NT2/D1 (cell line): ENCODE results near the gene LRRC3C.

Experiments
- DNase-seq: peaks from one replicate; pipeline ENCODE4 v3.0.0-alpha.2; 2011; ENCODE audit warnings: low read depth, low spot score
- H3K27me3 ChIP-seq: 2 replicates; pipeline ENCODE4 v1.6.0; 2011; ENCODE audit warnings: mild to moderate bottlenecking; ENCODE audit not compliant: insufficient read length, insufficient read depth
- H3K36me3 ChIP-seq: 2 replicates; pipeline ENCODE4 v1.6.1; 2011; ENCODE audit warnings: mild to moderate bottlenecking, low read length, mixed read lengths; ENCODE audit not compliant: insufficient read depth, insufficient read length
- H3K4me1 ChIP-seq: 2 replicates; pipeline ENCODE4 v1.5.1; 2011; ENCODE audit not compliant: insufficient read depth, insufficient read length
- H3K4me3 ChIP-seq: 2 replicates; pipeline ENCODE4 v1.5.1; 2011; ENCODE audit warnings: low read depth; ENCODE audit not compliant: insufficient read length
- H3K9ac ChIP-seq: 2 replicates; pipeline ENCODE4 v1.6.0; 2011; ENCODE audit warnings: low read depth; ENCODE audit not compliant: insufficient read length
- H3K9me3 ChIP-seq: 2 replicates; pipeline ENCODE4 v1.5.1; 2011; ENCODE audit warnings: mild to moderate bottlenecking, low read length; ENCODE audit not compliant: insufficient read depth
- SUZ12 ChIP-seq: IDR thresholded peaks from 2 replicates; pipeline ENCODE4 v1.6.1; 2011; ENCODE audit not compliant: insufficient read length, insufficient read depth; ENCODE audit errors: extremely low read depth
- YY1 ChIP-seq: IDR thresholded peaks from 2 replicates; pipeline ENCODE4 v1.6.1; 2011; ENCODE audit not compliant: insufficient read length, insufficient read depth
- ZNF274 ChIP-seq: IDR thresholded peaks from 2 replicates; pipeline ENCODE4 v1.6.1; 2011; ENCODE audit warnings: mild to moderate bottlenecking, low read depth, low read length

Gene LRRC3C

DNA sequence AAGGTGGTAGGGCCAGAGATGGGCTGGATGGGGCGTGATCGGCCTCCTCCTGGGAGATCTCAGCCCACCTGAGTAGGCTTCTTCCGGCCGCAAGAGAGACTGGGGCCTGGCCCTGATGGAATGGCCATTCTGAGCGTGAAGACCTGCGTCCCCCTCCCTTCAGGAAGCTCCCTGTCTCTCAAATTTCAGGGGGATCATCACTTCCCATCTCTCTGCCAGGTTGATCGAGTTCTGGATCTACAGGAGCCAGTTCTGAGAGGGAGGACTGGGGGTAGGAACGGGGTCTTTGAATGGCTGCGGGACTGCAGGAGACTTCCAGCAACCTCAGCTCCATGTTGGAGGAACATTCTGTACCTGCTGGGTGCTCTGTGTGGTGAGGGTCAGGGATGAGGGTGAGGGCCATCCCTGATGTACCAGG lies 25.9 kb downstream of the LRRC3C start:
- no peaks in the 10 kb centered on the region for H3K36me3 ChIP-seq
- no peaks in the 10 kb centered on the region for H3K9me3 ChIP-seq
- no peak for DNase-seq
- H3K9ac ChIP-seq, result peak overlapping the region; percentile 47
- TF ChIP-seq YY1 (no peak), SUZ12 (no peak), ZNF274 (no peak)
- peak overlapping the region; percentile 42 for H3K4me3 ChIP-seq
- H3K4me1 ChIP-seq, result peaks cover 13% of the 10 kb centered on the region
- H3K27me3 ChIP-seq, result peaks cover 18% of the 10 kb centered on the region

- Histone ChIP-seq H3K27me3 (peaks cover 18% of the 10 kb centered on the region), H3K9me3 (no peaks in the 10 kb centered on the region), H3K36me3 (no peaks in the 10 kb centered on the region), H3K9ac (no peak overlapping the region), H3K4me1 (peaks cover 10% of the 10 kb centered on the region), H3K4me3 (no peak overlapping the region)
- no peak for DNase-seq
- TF ChIP-seq YY1, result no peak
- TF ChIP-seq SUZ12, result no peak
- no peak for TF ChIP-seq ZNF274
Measured at GRCh38 chr17:39954876-39955275, 27.3 kb downstream of the LRRC3C start.

DNA sequence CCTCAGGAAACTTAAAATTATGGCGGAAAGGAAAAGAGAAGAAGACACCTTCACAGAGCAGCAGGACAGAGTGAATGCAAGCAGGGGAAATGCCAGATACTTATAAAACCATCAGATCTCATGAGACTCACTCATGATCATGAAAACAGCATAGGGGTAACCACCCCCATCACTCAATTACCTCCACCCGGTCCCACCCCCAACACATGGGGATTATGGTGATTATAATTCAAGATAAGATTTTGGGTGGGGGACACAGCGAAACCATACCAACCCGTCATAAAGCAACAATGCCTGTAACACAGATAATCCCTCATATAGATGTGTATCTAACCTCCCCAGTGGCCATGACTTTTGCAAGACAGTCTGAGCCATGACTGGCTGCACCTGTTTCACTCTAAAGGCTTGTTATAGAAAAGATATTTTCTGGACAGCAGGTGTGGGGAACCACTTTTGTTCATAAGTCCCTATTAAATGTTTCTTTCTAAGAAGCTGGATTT lies 28.2 kb downstream of the LRRC3C start:
- H3K36me3 ChIP-seq, result no peaks in the 10 kb centered on the region
- no peak overlapping the region for H3K4me3 ChIP-seq
- TF ChIP-seq YY1 (no peak), SUZ12 (no peak), ZNF274 (no peak)
- no peak for DNase-seq
- H3K4me1 ChIP-seq, result peaks cover 5% of the 10 kb centered on the region
- no peak overlapping the region for H3K9ac ChIP-seq
- H3K9me3 ChIP-seq, result no peaks in the 10 kb centered on the region
- peaks cover 18% of the 10 kb centered on the region for H3K27me3 ChIP-seq

DNA sequence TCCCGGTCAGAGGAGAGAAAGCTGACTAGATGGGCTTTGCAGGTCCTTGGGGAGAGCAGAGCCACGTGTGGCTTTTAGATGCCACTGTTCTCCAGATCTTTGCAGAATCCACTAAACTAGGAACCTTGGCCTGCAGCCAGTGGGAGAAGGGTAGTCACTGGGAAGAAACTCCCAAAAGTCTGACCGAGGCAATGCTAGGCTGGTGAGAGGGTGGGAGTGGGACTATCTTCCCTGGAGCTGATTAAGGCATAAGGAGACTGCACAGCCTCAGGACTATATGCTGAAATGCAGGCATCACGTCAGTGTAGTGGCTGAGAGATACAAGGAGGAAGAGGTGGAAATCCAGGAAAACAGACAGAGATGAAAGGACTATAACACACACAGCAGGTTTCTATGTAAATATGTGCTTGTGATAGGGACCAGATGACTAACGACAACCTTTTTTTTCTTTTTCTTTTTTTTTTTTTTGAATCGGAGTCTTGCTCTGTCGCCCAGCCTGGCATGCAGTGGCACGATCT lies 33.1 kb downstream of the LRRC3C start:
- H3K9ac ChIP-seq, result no peak overlapping the region
- no peaks in the 10 kb centered on the region for H3K36me3 ChIP-seq
- no peaks in the 10 kb centered on the region for H3K4me1 ChIP-seq
- DNase-seq, result no peak
- TF ChIP-seq ZNF274, result no peak
- no peak for TF ChIP-seq SUZ12
- no peak for TF ChIP-seq YY1
- no peak overlapping the region for H3K4me3 ChIP-seq
- no peaks in the 10 kb centered on the region for H3K9me3 ChIP-seq
- H3K27me3 ChIP-seq, result no peaks in the 10 kb centered on the region

DNA sequence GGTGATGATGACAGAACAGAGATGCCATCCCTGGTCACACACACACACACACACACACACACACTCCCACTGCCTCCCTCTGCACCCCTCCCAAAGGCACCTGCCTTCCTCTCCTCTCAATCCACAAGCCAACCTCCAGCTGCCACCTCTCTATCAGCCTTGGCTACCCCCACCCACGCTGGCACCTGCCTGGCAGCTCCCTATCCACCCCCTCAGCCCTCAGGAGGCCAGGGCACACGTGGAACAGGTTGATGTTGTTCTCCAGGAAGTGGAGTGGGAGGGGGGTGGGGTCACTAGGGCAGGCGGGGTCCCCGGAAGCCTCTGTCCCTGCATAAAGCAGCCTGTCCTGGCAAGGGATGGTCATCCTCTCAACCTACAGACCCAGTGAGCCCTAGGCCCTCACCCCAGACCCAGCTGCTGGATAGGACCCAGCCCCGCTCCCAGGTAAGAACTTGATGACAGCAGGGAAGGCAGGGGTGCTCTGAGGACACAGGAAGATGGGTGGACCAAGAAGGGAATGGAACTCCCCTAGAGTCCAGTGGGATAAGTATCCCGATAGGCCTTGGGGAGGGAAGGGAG lies 35.2 kb downstream of the LRRC3C start, which contains the start of gene GSDMA:
TSS of gene GSDMA (plus strand) at position 363 of the 579 bp plus-strand sequence. CDS start 2,684 bp downstream, outside the sequence.
- no peak for DNase-seq
- Histone ChIP-seq H3K9ac (no peak within 1 kb of the TSS), H3K36me3 (no peaks in the 10 kb centered on the region), H3K9me3 (no peaks in the 10 kb centered on the region), H3K27me3 (no peaks in the 10 kb centered on the region), H3K4me3 (no peak within 1 kb of the TSS), H3K4me1 (no peaks in the 10 kb centered on the region)
- no peak for TF ChIP-seq ZNF274
- TF ChIP-seq YY1, result no peak
- TF ChIP-seq SUZ12, result no peak

- Histone ChIP-seq H3K9ac (no peak overlapping the region), H3K9me3 (no peaks in the 10 kb centered on the region), H3K4me3 (no peak overlapping the region), H3K36me3 (no peaks in the 10 kb centered on the region), H3K4me1 (no peaks in the 10 kb centered on the region), H3K27me3 (no peaks in the 10 kb centered on the region)
- TF ChIP-seq YY1 (no peak), SUZ12 (no peak), ZNF274 (no peak)
- DNase-seq, result no peak
Measured at GRCh38 chr17:39963829-39964228, 36.3 kb downstream of the LRRC3C start.

- Histone ChIP-seq H3K4me1 (no peaks in the 10 kb centered on the region), H3K27me3 (no peaks in the 10 kb centered on the region), H3K4me3 (no peak overlapping the region), H3K9me3 (no peaks in the 10 kb centered on the region), H3K9ac (no peak overlapping the region), H3K36me3 (no peaks in the 10 kb centered on the region)
- no peak for DNase-seq
- TF ChIP-seq ZNF274, result no peak
- TF ChIP-seq YY1, result no peak
- no peak for TF ChIP-seq SUZ12
Measured at GRCh38 chr17:39965017-39965699, 37.6 kb downstream of the LRRC3C start.
